Muscle of arm (tissue), 14 donors: Measurements from ENCODE around the gene DPP4. TPM values are rescaled to one million over a fixed set of nuclear protein-coding genes. Genes with fewer than 3 reads are reported as not detected.

Experiments used
- DNase-seq: peaks from one replicate; pipeline ENCODE4 v3.0.0-alpha.2; 2013
- long read RNA-seq, 11 donors: transcript quantifications; one replicate each; lab custom pipeline, GENCODE V29; 2026
- polyA plus RNA-seq, 12 donors: library from polyadenylated mRNA; unstranded; fragments of 120-200 nt; gene quantifications; one replicate each; pipeline ENCODE4 v1.2.1, GENCODE V29; 2013; ENCODE audit not compliant: insufficient read length in 12 of 12

Gene DPP4
- 10 to 100 TPM in 8 of 12 donors, 1 to 10 TPM in 3, not detected in 1; 7.9 to 40.4 (median 11.8) TPM for polyA plus RNA-seq
- long read RNA-seq, donor 1, transcript DPP4-201 (26 exons, 3,904 nt) = major isoform, 12 of 39 reads
- long read RNA-seq, donor 1, partial matches to known transcripts = 27 of 39 reads
- long read RNA-seq, donor 1, other reads (novel, unspliced or antisense) = 0 of 39 reads
- long read RNA-seq, donor 2, partial matches to known transcripts = 0 of 2 reads
- long read RNA-seq, donor 2, other reads (novel, unspliced or antisense) = 0 of 2 reads
- long read RNA-seq, donor 3 = 0 reads
- long read RNA-seq, donor 4, partial matches to known transcripts = 0 of 1 reads
- long read RNA-seq, donor 4, other reads (novel, unspliced or antisense) = 0 of 1 reads
- long read RNA-seq, donor 5 = 0 reads
- long read RNA-seq, donor 6 = 0 reads
- long read RNA-seq, donor 7, partial matches to known transcripts = 0 of 1 reads
- long read RNA-seq, donor 7, other reads (novel, unspliced or antisense) = 0 of 1 reads
- long read RNA-seq, donor 8, partial matches to known transcripts = 0 of 1 reads
- long read RNA-seq, donor 8, other reads (novel, unspliced or antisense) = 0 of 1 reads
- long read RNA-seq, donor 9 = 0 reads
- long read RNA-seq, donor 10 = 0 reads
- long read RNA-seq, donor 11, partial matches to known transcripts = 0 of 2 reads
- long read RNA-seq, donor 11, other reads (novel, unspliced or antisense) = 0 of 2 reads

DNA sequence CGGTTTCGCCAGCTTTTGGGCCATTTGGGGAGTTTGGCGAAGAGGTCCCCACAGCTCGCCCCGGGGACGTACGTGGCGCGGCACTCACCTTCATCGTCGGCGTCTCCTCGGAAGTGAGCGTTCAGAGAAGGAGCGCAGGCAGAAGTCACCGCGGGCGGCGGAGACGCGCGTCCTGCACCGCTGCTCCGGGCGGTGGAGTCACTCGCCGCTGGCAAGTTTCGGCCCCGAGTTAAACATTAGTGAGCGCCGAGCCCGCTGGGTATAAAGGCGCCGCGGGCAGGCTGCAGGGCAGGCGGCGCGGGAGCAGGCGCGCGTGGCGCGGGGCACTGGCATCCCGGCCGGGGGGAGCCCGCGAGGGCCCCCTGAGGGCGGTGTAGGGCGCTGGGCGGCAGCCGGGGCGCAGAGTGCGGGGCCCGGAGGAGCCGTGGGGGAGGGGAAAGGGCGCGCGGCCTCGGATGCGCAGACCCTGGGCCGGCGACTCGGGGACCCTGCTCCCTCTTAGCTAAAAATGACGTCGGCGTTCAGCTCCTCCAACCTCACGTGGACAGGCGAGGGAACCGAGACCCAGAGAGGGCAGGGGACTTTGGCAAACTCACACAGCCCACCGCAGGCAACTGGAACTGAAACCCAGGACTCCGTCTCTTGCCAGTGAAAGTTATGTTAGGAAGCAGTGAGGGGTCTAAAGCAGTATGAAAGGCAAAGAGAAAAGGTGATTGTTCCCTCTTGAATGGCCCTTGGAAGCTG is at the start of gene DPP4:
Gene DPP4, minus strand, starts transcription at position 328 of the 744 bp plus-strand sequence. Its CDS starts 234 bp downstream, at position 94.
- DNase-seq = peak; percentile 42

- DNase-seq = no peak
These were observed 44.4 kb upstream of the DPP4 start for GRCh38 chr2:162118166-162119031.

DNA sequence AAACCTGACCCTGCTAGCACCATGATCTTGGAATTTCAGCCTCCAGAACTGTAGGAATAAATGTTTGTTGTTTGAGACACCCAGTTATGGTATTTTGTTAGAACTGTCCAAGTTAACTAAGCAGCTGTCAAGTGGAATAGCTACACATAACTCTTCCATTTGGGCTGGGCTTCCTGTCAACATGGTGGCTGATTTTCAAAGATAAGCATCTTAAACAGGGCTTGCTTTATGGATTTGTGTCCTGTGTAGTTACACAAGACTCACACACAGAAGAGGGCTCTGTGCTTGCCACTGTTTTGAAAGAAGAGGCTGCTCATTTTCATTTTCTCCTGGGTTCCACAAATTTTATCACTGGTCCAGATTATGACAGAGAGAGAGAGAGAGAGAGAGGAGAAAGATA is 42.3 kb upstream of the DPP4 start:
- DNase-seq = no peak

DNA sequence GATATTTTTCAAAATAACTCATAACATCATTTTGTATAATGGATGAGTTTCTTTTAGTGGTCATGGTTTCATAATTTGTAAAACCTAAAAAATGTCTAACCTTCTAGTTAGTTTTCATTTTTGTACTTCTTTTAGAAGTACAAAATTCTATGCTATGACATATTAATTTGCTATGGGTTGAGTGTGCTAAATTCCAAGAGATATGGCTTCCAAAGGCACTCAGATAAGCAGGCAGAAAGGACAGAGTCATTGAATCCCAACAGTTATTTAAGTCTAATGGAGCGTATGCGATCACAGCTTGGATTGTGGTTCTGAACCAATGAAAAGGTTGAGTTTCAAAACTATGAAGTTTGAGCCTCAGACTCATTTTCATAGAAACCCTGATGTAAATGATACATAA is 41.1 kb upstream of the DPP4 start:
- DNase-seq = no peak

GRCh38 chr2:162114271-162114670 is 40.3 kb upstream of the DPP4 start:
- DNase-seq = no peak

GRCh38 chr2:162113776-162114168 is 39.8 kb upstream of the DPP4 start:
- no peak for DNase-seq

GRCh38 chr2:162113088-162113775 is 39.2 kb upstream of the DPP4 start:
- no peak for DNase-seq

DNA sequence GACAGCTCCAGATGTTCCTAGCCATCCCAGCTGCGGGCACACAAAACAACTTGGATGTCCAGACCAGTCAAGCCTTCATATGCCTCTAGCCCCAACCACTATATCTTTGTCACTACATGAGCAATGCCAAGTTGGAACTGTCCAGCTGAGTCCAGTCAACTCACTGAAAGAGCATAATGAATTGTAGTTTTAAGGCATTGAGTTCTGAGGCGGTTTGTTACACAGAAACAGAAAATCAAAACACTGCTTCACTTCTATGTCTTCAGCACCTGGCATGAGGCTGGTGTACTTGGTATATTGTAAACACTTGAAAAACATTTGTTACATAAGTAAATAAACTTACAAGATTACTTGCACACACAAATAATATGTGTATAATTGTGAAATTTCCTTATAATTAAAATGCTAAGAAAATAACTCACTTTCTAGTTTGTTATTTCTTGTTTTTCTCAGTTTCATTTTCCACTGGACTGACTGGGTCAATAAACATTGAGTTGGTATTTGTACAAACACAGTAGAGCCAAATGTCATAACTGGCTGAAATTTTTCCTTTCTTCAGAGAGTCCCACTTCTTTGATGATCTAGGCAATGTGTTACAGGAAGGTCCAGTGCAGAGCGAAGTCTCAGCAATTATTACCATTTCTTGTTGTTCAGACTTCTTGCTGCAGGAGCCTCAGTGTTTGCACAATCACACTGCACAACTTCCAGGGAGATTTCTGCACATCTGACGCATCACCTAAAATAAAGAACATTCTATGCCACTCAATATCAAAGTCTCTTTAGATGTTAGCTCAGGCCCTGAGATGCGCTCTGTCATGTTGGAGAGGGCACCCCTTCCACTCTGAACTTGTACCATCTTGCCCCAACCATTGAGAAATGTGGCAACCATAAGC is 38.2 kb upstream of the DPP4 start:
- no peak for DNase-seq

DNA sequence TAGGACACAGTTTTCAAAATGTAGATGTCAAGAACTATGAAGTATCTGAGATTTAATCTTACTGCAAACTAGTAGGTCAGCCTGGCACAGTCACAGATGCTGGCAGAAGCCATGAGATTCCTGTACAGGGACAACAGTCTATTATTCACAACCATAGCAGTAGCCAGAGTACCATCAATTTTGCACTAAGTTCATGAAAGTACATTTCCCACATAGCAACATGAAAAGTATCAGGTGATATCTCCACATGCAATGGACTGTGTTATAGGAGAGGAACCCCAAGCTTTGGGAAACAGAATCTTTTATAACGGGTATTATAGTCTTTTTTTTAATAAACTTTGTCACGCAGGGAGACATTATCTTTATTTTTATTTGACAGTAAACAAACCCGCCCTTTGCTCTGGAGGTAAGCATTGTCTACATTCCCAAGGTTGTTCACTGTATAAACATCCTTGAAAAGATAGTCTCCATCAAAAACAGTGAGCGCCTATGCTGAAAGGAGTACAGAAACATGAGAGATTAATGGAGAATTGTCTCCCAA is 33.4 kb upstream of the DPP4 start:
- DNase-seq = no peak

GRCh38 chr2:162106746-162107145 is 32.7 kb upstream of the DPP4 start:
- no peak for DNase-seq

DNA sequence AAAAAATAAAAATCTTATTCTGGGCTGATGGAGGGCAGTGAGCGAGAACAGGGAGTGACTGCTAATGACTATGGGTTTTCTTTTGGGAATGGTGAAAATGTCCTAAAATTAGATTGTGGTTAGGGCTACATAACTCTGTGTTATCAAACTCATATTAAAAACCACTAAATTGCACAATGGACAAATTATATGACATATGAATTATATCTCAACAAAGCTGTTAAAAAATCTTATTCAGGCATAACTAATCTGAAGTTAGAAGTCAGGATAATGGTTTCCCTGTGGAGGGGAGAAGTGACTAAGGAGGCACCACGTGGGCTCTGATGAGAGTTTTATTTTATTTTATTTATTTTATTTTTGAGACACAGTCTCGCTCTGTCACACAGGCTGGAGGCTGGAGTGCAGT is 32.1 kb upstream of the DPP4 start:
- no peak for DNase-seq

- DNase-seq = no peak
These were observed 29.5 kb upstream of the DPP4 start for GRCh38 chr2:162103443-162104009.

GRCh38 chr2:162100579-162100978 is 26.6 kb upstream of the DPP4 start:
- DNase-seq = no peak

GRCh38 chr2:162099836-162100235 is 25.8 kb upstream of the DPP4 start:
- DNase-seq = no peak

DNA sequence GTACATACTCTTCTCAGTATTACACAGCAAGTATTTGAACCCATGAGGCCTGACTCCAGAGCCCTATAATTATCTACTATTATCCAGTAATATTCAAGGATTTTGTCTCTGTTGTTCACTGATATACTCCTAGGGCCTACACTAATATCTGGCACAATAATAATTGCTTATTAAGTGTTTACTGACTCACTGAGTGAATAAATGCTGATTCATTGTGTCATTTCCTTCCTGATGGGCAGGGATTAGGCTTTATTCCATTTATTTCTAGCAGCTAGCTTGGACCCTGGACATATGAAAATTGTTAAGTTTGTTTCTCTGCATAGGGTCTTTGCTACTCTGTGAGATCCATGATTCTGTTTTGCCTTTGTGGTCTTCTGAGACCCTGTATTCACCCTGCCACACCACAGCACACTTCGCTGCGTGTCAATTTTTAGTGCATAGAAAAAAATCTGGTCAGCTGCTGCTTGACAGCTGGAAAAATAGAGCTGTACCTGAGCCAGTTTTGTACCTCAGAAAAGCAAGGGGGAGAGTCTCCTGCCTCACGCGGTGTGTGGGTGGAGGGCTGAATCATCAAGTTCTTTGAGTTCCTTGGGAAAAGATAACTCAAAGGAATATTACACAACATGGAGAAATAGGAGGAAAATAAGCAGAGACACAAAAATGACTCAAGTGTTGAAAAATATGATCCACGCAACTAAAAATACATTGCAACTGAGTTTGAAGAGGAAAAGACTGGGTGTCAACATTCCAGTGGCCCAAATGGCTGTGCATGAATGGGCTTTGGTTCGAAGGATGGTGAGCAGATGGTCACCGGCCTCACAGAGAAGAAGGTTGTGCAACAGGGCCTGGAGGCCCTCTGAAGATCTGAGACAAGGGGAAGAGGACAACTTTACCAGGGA is 18.9 kb upstream of the DPP4 start:
- no peak for DNase-seq

DNA sequence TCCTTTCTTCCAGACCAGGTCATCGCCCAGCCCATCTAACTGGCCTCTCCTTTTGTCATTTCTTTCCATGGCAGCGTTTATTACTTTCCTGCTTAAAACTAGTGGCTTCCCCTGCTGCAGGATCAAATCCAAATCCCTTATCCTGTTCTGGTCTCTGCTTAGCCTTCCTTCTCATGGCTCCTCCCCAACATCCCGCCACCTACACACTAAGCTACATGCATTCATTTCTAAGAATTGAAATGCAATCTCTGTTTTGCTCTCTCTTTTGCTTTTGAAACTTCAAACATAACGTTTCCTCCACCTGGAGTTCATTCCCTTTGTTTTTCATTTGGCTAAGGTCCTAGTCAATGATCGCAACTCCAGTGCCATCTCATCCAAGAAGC is 18.0 kb upstream of the DPP4 start:
- no peak for DNase-seq

DNA sequence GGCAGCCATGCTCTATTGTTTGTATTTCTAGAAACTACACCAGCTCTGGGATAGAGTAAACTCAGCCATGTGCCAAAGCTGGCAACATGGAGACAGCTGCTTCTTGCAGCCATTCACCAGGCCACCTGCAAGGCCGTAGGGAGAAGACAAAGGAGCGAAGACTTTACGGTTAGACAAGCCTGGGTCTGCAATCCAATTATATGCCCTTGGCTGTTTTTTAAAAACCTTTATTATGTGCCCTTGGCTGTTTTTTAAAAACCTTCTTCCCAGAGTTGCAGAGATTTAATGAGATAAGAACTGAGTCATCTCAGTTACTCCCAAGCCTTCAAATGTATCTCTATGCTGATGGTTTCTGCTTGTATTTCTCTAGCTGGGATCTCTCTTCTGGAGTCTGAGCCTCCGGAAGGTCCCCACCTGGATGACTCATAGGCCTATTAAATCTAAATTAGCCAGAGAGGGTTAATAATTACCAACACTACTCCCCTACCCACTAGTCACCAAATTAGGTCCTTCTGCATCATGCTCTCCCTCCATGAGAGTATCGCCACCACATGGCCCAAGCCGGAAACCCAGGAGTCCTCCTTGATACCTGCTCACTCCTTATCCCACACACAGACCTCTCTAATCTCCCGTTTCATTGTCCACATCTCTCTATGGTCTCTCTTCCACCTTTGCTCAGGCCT is 17.5 kb upstream of the DPP4 start:
- no peak for DNase-seq
